HG03575 (cell line): ENCODE results near the gene TTI1.
A peak's percentile ranks its signal among the peaks of the same experiment; 100 is the strongest.

Source experiments
- ATAC-seq: cut with Tn5 transposase; IDR thresholded peaks from one replicate; pipeline ENCODE4 v1.9.1; 2021; ENCODE audit not compliant: unreplicated experiment, insufficient number of reproducible peaks, low FRiP score; ENCODE audit errors: extremely low read depth

The TTI1 gene

DNA sequence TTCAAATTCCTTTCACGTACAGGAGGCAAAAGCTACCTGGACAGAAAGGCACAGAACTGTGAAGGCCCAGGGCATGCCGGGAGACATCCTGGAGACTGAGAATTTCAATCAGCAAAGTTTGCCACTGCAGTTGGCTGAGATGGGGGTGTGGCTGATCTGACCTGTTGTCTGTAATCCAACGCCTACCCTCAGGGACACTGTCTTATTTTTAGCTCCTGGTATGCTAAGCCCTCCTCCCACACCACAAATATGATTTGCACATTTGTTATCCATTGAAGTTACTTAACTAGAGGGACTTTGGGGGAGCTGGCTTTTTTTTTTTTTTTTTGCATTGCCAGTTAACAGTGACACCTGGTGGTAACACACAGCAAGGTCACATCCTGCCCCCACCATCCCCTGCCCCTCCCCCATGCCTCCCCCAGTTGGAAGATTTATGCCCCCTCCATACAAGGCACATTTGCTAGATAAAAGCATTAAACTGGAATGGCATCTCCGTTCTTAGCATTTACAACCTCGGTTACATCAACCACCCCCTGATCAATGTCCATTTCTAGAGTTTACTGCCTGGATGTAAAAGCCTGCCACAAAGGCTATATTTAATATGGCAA, 40.4 kb downstream of the TTI1 start:
- ATAC-seq, result no peak

GRCh38 chr20:37991908-37992307, 41.3 kb downstream of the TTI1 start:
- ATAC-seq, result no peak

DNA sequence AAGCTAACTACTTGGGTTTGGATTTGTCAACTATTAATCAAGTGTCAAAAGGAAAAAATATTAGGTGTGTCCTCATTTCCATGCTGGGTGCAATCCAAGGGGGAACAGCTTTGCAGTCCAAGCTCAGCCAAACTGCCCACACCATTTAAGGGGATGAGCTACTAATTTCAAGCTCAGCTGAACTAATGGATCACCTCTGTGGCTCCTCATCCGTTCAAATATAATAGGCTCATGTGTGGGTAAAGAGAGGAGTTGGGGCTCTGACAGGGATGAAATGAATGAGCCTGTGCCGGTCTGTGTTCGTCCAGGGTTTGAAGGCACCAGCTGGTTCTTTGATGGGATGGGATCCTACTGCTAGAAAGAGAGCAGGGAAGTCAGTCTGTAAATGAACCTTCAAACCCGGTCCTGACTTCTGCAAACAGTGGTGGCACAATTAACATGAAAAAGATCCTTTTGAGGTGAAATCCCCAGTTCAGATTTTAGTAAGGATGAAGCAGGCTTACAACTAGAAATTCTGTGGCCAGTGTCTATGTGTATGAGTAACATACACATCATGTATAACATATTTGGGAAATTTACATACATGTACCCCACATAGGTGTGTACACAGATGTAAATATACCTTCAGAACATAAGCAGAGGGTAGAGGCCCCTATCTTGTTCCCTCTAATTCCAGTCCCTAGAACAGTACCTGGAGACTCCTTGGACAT, 41.9 kb downstream of the TTI1 start:
- no peak for ATAC-seq

GRCh38 chr20:37990571-37991151, 42.6 kb downstream of the TTI1 start:
- ATAC-seq, result peak; percentile 67

- ATAC-seq, result no peak
These were observed 43.5 kb downstream of the TTI1 start for GRCh38 chr20:37989601-37990295.

GRCh38 chr20:37988306-37988954, 44.8 kb downstream of the TTI1 start:
- ATAC-seq, result no peak

DNA sequence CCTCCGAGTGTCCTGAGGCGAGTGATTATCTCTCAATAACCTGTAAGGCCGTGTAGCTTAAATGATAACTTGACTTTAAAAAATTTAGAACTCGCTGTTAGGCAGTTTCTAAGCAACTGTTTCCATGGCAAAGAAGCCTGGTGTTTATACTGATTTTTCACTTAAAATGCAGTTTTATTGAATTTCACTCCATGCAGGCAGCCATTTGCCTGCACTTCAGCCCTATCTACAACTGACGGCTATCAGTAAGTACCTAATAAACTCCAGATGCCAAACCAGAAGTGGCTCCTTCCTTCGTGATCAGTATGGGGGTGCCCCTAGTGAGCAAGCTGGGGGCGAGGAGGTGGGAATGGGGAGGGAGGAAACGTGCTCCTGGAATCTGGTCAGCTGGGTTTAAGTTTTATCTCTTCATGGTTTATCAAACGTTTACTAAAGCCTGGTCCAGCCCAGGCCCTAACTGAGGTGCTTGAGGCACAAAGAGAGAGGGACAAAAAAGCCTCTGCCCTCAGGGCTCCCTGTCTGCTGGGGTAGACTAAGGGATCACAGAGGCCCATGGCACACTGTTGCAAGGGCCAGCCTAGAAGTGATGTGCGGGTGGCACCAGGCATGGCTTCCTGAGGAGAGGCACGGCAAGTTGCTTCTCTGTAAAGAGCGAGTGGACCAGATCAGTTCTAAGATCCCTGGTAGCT, 45.5 kb downstream of the TTI1 start:
- ATAC-seq, result no peak

GRCh38 chr20:37986873-37987601, 46.2 kb downstream of the TTI1 start:
- ATAC-seq, result no peak

GRCh38 chr20:37986044-37986858, 47.0 kb downstream of the TTI1 start:
- ATAC-seq, result no peak

DNA sequence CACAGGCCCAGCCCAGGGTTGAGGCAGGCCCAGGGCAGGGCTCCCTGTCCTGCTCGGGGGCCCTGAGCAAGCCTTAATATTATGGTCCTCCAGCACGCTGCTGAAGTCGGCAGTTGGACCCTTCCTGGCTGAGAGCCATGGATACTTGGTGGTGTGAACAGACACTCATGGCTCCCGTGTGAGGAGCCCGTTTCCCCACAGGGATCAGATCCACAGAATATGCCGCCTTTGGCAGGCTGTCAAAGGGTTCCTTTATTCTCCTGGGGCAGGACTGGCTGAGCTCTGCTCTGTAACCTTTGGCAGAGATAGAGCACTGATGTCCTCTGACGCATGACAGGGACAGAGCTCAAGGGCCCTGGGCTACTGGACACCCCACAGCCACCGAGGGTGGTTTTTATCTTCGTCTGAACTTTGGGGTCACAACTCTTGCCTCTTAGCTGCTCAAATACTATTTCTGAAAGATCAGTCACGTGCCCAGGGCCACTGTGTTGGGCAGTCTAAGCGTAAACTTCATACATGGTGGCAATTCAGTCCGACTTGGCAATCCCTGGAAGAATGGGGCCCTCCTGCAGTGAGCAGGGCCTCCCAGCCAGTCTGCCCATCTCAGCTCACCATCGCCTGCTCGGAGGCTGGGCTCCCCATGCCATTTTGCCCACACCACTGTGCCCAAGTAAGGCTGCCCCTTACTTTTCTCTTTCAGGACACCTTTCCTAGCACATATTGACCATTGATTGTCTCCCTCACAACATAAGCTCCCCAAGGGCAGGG, 49.1 kb downstream of the TTI1 start:
- ATAC-seq, result no peak

- no peak for ATAC-seq
These were observed 50.0 kb downstream of the TTI1 start for GRCh38 chr20:37983286-37983685.

DNA sequence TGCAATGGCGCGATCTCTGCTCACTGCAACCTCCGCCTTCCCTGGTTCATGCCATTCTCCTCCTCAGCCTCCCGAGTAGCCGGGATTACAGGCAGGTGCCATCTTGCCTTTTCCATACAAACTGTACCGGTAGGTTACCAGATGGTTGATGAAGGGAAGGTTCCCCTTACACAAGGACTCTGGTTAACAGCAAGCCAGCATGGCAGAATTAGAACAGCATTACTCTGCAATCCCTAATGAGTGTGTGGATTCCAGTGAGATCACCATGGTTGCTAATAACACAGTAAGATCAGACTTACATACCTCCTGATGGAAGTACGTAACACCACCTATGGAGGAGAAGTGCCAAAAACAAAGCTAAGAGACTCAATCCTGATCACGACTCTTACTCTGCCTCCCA, 51.7 kb downstream of the TTI1 start:
- ATAC-seq, result no peak

- no peak for ATAC-seq
These were observed 52.4 kb downstream of the TTI1 start for GRCh38 chr20:37980876-37981275.

GRCh38 chr20:37980383-37980782, 52.9 kb downstream of the TTI1 start:
- no peak for ATAC-seq

DNA sequence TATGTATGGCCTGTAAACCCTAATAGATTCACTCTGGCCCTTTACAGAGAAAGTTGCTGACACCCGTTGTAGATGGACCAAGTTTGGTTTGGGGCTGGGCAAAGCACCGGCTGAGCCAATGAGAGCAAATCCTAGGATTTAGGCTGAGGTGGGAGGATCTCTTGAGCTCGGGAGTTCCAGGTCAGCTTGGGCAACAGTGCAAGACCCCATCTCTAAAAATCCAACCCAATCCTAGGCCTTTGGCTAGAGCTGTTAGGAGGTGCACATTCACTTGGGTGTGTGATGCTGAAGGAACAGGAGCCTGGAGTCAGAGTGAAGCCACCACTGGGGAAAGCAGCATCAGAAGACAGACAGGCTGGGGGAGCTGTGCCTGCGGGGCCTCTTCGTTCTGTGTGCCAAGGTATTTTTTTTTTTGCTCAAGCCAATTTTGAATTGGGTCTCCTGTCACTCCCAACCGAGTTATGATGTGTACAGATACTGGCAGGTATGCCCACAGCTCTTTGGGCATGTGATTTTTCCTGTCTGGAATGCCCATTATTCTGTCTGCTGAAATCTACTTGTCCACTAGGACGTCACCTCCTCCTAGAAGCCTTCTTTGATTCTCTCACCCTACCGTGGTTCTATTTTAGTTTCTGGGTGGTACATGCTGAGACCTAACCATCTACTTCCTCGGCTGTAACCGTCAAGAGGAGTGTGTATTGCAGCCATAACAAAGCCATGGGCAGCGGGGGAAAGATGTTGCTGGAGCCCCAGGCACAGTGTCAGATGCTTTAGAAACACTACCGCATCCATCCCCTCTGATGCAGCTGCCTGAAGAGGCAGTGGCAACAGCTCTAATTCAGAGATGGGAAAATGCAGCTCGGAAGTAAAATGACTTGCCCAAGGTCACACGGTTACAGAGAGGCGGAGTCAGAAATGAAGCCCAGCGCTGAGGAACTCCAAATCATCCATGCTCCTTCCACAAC, 54.0 kb downstream of the TTI1 start:
- ATAC-seq, result no peak

DNA sequence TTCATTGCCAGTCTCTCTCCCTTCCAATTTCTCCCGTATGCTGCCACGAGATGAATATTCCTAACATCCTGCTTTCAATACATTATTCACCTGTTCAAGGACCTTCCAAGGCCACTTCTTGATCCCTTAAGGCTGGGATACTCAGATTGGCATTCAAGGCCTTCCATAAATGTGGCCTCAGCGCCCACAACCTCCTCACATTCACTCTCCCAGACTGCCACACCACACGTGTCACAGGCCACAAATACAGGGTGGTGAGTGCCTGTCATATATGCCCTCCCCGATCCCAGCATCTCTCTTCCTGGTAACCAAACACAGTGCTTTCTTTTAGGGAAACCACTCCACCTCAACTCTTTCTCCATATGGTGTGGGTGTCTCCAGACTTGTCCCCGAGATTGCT, 55.5 kb downstream of the TTI1 start:
- no peak for ATAC-seq
